ENCODE results near the gene AHI1. TPM values are rescaled to one million over a fixed set of nuclear protein-coding genes. Genes with fewer than 3 reads are reported as not detected.

AHI1 gene
- total RNA-seq, 2 experiments from 2014 or later: 21.4 to 33.9 TPM

DNA sequence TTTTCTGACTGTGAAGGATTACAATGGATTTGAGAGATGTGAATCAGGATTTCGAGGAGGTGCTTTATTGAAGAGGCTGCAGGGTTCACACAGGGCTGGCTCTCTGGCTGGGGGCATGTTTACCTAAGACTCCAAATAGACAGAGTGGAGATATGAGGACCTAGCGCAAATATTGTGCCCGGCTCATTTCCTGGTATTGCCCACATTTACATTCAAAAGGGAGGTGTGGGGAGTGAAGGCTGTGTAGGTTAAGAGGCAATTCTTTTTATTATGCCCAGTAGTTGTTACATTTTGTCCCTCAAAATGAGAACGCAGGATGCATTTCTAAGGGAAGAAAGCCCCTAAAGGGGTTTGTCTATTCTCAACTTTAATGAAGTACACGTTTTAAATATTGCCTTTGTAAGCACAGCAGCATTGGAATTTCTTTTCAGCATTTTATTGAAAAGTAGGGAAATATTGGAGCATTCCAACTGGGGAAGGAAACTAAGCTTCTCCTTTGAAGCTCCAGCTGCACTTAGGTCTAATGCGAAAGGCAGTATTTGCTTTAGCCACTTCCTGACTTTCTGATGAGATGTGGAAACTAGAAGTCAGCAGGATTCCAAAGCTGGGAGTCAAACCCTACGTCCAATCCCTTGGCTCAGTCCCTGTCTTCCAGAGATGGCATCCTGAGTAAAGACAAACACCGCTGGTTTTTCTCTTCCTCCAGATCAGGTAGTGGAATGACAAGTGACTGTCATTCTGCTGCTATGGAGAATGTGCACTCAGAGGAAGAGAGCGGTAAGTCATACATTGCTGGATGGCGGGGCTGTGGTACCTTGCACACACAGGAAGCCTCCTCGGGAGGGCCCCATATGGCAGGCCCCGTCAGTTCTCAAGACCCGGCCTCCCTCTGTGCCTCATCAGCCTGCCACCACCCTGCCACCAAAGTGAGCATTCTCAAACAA is 245.8 kb downstream of the AHI1 start:
- no peak overlapping the region for H3K4me3 ChIP-seq (ENCODE audit: low read depth, low read length, poor library complexity, severe bottlenecking)
- DNase-seq (ENCODE audit: low spot score): no peak
- no peak overlapping the region for H2AFZ ChIP-seq (ENCODE audit: low read length)
- TF ChIP-seq, protein P1, sequence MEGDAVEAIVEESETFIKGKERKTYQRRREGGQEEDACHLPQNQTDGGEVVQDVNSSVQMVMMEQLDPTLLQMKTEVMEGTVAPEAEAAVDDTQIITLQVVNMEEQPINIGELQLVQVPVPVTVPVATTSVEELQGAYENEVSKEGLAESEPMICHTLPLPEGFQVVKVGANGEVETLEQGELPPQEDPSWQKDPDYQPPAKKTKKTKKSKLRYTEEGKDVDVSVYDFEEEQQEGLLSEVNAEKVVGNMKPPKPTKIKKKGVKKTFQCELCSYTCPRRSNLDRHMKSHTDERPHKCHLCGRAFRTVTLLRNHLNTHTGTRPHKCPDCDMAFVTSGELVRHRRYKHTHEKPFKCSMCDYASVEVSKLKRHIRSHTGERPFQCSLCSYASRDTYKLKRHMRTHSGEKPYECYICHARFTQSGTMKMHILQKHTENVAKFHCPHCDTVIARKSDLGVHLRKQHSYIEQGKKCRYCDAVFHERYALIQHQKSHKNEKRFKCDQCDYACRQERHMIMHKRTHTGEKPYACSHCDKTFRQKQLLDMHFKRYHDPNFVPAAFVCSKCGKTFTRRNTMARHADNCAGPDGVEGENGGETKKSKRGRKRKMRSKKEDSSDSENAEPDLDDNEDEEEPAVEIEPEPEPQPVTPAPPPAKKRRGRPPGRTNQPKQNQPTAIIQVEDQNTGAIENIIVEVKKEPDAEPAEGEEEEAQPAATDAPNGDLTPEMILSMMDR (conservative IDR thresholded peaks at IDR 0.05; ENCODE audit: low read length): no peak
- TF ChIP-seq EZH2phosphoT487 (IDR thresholded peaks at IDR 0.05; ENCODE audit: borderline replicate concordance, low read depth, low read length): no peak
- ChIA-PET CTCF (ENCODE audit: unreplicated experiment) (no interaction called here), POLR2A (interaction anchor here (0.5 to 1.2 kb wide), 6 partner anchors 9 to 124 kb away, joined by 3 to 4 read pairs (median 3); no protein-coding TSS in a partner anchor)
- no peaks in the 10 kb centered on the region for H3K36me3 ChIP-seq (ENCODE audit: insufficient read depth, low read length)
- no peak overlapping the region for H3K27ac ChIP-seq (ENCODE audit: low read depth, low read length, poor library complexity, severe bottlenecking)
- H3K9me3 ChIP-seq (ENCODE audit: low read length): no peaks in the 10 kb centered on the region
- no peaks in the 10 kb centered on the region for H4K20me1 ChIP-seq (ENCODE audit: insufficient read depth, low read length)
- intact Hi-C loops (cut with micrococcal nuclease; ENCODE audit: unreplicated experiment): no loop called here
- no peak overlapping the region for H3K4me2 ChIP-seq (ENCODE audit: low read length)
- H3K4me1 ChIP-seq (ENCODE audit: insufficient read depth, low read length, poor library complexity, severe bottlenecking): peaks cover 7% of the 10 kb centered on the region
- BruUV-seq (replicated peaks): no TSS peak
- H3K79me2 ChIP-seq (ENCODE audit: insufficient read depth, low read depth, low read length): no peaks in the 10 kb centered on the region
- H3K9me2 ChIP-seq (ENCODE audit: insufficient read depth, low read length): no peaks in the 10 kb centered on the region

DNA sequence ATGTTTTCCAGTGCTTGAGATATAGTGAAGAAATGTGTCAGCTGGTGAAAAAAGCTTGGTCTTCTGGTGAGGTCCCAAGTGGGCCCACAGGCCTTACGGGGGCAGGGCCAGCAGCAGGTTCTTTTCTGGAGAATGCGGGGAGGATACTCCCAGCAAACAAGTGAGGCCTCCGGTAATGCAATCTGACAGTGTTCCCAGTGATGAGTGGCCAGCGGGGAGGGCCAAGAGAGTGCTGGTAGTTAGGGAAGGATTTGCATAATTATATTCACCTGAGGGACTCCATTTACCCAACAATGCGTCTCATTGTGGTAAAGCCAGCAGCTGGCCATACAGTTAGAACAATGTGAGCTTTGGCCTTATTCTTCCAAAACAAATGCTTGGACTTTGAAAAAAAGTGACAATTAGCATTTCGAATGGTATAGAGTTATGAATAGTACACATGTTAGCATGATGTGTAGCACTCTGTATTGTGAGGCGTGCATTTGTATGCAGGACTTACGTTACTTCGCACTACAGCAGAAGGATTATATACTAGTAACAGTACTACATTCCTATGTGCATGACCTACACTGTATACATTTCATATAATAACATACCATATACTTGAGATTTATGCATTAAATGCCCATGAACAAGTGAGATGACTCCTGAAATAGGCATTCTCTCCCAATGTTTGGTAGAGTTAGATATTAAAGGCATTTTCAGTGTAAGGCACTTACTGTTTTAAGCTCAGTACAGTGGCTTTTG is 246.6 kb downstream of the AHI1 start:
- BruUV-seq (replicated peaks): no TSS peak
- no peaks in the 10 kb centered on the region for H3K9me3 ChIP-seq (ENCODE audit: low read length)
- no peak overlapping the region for H3K4me2 ChIP-seq (ENCODE audit: low read length)
- DNase-seq (ENCODE audit: low spot score): no peak
- no peak overlapping the region for H2AFZ ChIP-seq (ENCODE audit: low read length)
- CTCF ChIA-PET (ENCODE audit: unreplicated experiment): interaction anchor here (1.4 kb wide), 1 partner anchor 17 kb away, joined by 3 read pairs; no protein-coding TSS in a partner anchor
- H4K20me1 ChIP-seq (ENCODE audit: insufficient read depth, low read length): no peaks in the 10 kb centered on the region
- intact Hi-C loops (cut with micrococcal nuclease; ENCODE audit: unreplicated experiment): no loop called here
- no peaks in the 10 kb centered on the region for H3K9me2 ChIP-seq (ENCODE audit: insufficient read depth, low read length)
- H3K36me3 ChIP-seq (ENCODE audit: insufficient read depth, low read length): no peaks in the 10 kb centered on the region
- TF ChIP-seq, protein P1 (conservative IDR thresholded peaks at IDR 0.05; ENCODE audit: low read length): no peak
- no peak for TF ChIP-seq EZH2phosphoT487 (IDR thresholded peaks at IDR 0.05; ENCODE audit: borderline replicate concordance, low read depth, low read length)
- H3K79me2 ChIP-seq (ENCODE audit: insufficient read depth, low read depth, low read length): no peaks in the 10 kb centered on the region
- H3K4me1 ChIP-seq (ENCODE audit: insufficient read depth, low read length, poor library complexity, severe bottlenecking): peaks cover 7% of the 10 kb centered on the region
- POLR2A ChIA-PET: interaction anchor here (0.5 to 1.4 kb wide), 4 partner anchors 10 to 116 kb away, joined by 3 to 4 read pairs (median 3); no protein-coding TSS in a partner anchor
- H3K27ac ChIP-seq (ENCODE audit: low read depth, low read length, poor library complexity, severe bottlenecking): no peak overlapping the region
- no peak overlapping the region for H3K4me3 ChIP-seq (ENCODE audit: low read depth, low read length, poor library complexity, severe bottlenecking)
